HepG2 (cell line): Measurements from ENCODE around the gene AADACL4. TPM values are rescaled to one million over a fixed set of nuclear protein-coding genes. Genes with fewer than 3 reads are reported as not detected.

Experiments used
- DPF2 ChIP-seq: sonication (generic); formaldehyde crosslinking; IDR thresholded peaks from 2 replicates; pipeline ENCODE4 v1.4.0; 2020; ENCODE audit warnings: mild to moderate bottlenecking, low read depth, missing genetic modification reagents, borderline replicate concordance
- KLF12 ChIP-seq: sonication (generic); formaldehyde crosslinking; IDR thresholded peaks from 2 replicates; pipeline ENCODE4 v1.4.0; 2020; ENCODE audit warnings: missing genetic modification reagents, borderline replicate concordance
- ONECUT2 ChIP-seq: sonication (generic); formaldehyde crosslinking; IDR thresholded peaks from 2 replicates; pipeline ENCODE4 v1.4.0; 2020; ENCODE audit warnings: missing genetic modification reagents
- RARG ChIP-seq: sonication (generic); formaldehyde crosslinking; IDR thresholded peaks from 2 replicates; pipeline ENCODE4 v1.4.0; 2020; ENCODE audit warnings: low read depth, mild to moderate bottlenecking, missing genetic modification reagents
- ZFP36L2 ChIP-seq: sonication (generic); formaldehyde crosslinking; IDR thresholded peaks from 2 replicates; pipeline ENCODE4 v1.4.0; 2020; ENCODE audit warnings: missing genetic modification reagents
- ZNF180 ChIP-seq: sonication (generic); formaldehyde crosslinking; IDR thresholded peaks from 2 replicates; pipeline ENCODE4 v1.4.0; 2020; ENCODE audit warnings: low read depth, missing genetic modification reagents, borderline replicate concordance
- ZNF235 ChIP-seq: sonication (generic); formaldehyde crosslinking; IDR thresholded peaks from 2 replicates; pipeline ENCODE4 v1.8.1; 2023; ENCODE audit warnings: mild to moderate bottlenecking, missing genetic modification reagents, borderline replicate concordance
- ZNF841 ChIP-seq: sonication (generic); formaldehyde crosslinking; IDR thresholded peaks from 2 replicates; pipeline ENCODE4 v1.8.1; 2023; ENCODE audit warnings: missing genetic modification reagents, borderline replicate concordance
- polyA plus RNA-seq, 8 experiments: library from polyadenylated mRNA; depleted of rRNA in 3 of 8; stranded (reverse) in 7 of 8; unstranded in 1 of 8; fragments of >200 nt; fragmentation: Illumina TruSeq in 4 of 8; extraction: Trizol in 4 of 8; gene quantifications; 2 replicates each; pipeline versions ENCODE4 v1.2.1 to v1.2.3, GENCODE V29; 2011 to 2016; ENCODE audit warnings: low read depth in 4 of 8, missing spikeins in 1 of 8, mixed read lengths in 1 of 8; ENCODE audit not compliant: insufficient read depth in 1 of 8
- total RNA-seq, 5 experiments: library from RNA; depleted of rRNA; stranded (reverse); fragments of >200 nt; fragmentation: Illumina TruSeq; extraction: Trizol; gene quantifications; 2 replicates each; pipeline ENCODE4 v1.2.3, GENCODE V29; 2016; ENCODE audit warnings: low read depth in 1 of 5
- TF ChIP-seq, protein P1 (sequence below), 2 experiments: sonication (generic) in 1 of 2; formaldehyde crosslinking in 1 of 2; IDR thresholded peaks; 2 replicates each; pipeline versions ENCODE4 v1.4.0 to v1.6.1; 2016 to 2020; ENCODE audit warnings: borderline replicate concordance in 1 of 2, low read depth in 1 of 2, mild to moderate bottlenecking in 1 of 2, missing genetic modification reagents in 1 of 2
- TF ChIP-seq, protein P2 (sequence below): sonication (generic); formaldehyde crosslinking; IDR thresholded peaks from 2 replicates; pipeline ENCODE4 v1.4.0; 2020; ENCODE audit warnings: mild to moderate bottlenecking, missing genetic modification reagents
- TF ChIP-seq, protein P3 (sequence below): sonication (generic); formaldehyde crosslinking; IDR thresholded peaks from 2 replicates; pipeline ENCODE4 v1.5.0; 2020; ENCODE audit warnings: mild to moderate bottlenecking, missing genetic modification reagents
- TF ChIP-seq, protein P4 (sequence below): IDR thresholded peaks from 2 replicates; pipeline ENCODE4 v1.6.1; 2012; ENCODE audit warnings: low read length, improper control_type of control experiment
- TF ChIP-seq, protein P5 (sequence below): sonication (generic); formaldehyde crosslinking; IDR thresholded peaks from 2 replicates; pipeline ENCODE4 v1.5.0; 2020; ENCODE audit warnings: mild to moderate bottlenecking, missing genetic modification reagents, borderline replicate concordance

Gene AADACL4
- total and polyA plus RNA-seq, 2 of the 13 experiments (the other 11 are each of a cell fraction or from before 2014, with no cell fraction given) = not detected

DNA sequence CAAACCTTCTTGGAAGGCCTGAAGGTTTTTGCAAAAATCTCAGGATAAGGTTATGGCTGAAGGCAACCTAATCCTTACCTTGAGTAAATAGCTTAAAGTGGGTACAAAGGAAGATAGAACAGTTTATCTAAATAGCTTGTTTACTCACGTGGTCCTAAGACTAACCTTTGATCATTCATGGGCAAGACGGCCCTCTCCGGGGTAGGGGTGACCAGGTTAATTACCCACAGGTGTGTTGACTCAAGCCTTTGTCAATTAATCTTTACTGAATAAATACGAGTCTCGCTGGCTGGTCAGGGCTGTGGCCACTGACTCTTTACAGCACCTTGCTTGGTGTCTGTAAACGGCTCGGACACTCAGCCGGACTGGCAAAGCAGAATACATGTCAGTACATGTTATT lies 10.8 kb downstream of the AADACL4 start (continued):
- TF ChIP-seq ZNF180 (CRISPR knock-in tag) = no peak
- TF ChIP-seq, protein P1, sequence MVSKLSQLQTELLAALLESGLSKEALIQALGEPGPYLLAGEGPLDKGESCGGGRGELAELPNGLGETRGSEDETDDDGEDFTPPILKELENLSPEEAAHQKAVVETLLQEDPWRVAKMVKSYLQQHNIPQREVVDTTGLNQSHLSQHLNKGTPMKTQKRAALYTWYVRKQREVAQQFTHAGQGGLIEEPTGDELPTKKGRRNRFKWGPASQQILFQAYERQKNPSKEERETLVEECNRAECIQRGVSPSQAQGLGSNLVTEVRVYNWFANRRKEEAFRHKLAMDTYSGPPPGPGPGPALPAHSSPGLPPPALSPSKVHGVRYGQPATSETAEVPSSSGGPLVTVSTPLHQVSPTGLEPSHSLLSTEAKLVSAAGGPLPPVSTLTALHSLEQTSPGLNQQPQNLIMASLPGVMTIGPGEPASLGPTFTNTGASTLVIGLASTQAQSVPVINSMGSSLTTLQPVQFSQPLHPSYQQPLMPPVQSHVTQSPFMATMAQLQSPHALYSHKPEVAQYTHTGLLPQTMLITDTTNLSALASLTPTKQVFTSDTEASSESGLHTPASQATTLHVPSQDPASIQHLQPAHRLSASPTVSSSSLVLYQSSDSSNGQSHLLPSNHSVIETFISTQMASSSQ (IDR thresholded peaks at IDR 0.05; ENCODE audit: low read depth) = no peak
- TF ChIP-seq, protein P1 (CRISPR knock-in tag; IDR thresholded peaks at IDR 0.05; ENCODE audit: borderline replicate concordance) = peak; percentile 32; the same call in 1 of the 2 replicates
- no peak for TF ChIP-seq ZNF841 (CRISPR knock-in tag)
- no peak for TF ChIP-seq ONECUT2 (CRISPR knock-in tag)
- TF ChIP-seq, protein P2, sequence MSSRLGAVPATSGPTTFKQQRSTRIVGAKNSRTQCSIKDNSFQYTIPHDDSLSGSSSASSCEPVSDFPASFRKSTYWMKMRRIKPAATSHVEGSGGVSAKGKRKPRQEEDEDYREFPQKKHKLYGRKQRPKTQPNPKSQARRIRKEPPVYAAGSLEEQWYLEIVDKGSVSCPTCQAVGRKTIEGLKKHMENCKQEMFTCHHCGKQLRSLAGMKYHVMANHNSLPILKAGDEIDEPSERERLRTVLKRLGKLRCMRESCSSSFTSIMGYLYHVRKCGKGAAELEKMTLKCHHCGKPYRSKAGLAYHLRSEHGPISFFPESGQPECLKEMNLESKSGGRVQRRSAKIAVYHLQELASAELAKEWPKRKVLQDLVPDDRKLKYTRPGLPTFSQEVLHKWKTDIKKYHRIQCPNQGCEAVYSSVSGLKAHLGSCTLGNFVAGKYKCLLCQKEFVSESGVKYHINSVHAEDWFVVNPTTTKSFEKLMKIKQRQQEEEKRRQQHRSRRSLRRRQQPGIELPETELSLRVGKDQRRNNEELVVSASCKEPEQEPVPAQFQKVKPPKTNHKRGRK (CRISPR knock-in tag) = no peak
- TF ChIP-seq, protein P3, sequence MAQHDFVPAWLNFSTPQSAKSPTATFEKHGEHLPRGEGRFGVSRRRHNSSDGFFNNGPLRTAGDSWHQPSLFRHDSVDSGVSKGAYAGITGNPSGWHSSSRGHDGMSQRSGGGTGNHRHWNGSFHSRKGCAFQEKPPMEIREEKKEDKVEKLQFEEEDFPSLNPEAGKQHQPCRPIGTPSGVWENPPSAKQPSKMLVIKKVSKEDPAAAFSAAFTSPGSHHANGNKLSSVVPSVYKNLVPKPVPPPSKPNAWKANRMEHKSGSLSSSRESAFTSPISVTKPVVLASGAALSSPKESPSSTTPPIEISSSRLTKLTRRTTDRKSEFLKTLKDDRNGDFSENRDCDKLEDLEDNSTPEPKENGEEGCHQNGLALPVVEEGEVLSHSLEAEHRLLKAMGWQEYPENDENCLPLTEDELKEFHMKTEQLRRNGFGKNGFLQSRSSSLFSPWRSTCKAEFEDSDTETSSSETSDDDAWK = no peak
- TF ChIP-seq ZFP36L2 (CRISPR knock-in tag) = no peak
- no peak for TF ChIP-seq DPF2 (CRISPR knock-in tag)
- TF ChIP-seq, protein P4, sequence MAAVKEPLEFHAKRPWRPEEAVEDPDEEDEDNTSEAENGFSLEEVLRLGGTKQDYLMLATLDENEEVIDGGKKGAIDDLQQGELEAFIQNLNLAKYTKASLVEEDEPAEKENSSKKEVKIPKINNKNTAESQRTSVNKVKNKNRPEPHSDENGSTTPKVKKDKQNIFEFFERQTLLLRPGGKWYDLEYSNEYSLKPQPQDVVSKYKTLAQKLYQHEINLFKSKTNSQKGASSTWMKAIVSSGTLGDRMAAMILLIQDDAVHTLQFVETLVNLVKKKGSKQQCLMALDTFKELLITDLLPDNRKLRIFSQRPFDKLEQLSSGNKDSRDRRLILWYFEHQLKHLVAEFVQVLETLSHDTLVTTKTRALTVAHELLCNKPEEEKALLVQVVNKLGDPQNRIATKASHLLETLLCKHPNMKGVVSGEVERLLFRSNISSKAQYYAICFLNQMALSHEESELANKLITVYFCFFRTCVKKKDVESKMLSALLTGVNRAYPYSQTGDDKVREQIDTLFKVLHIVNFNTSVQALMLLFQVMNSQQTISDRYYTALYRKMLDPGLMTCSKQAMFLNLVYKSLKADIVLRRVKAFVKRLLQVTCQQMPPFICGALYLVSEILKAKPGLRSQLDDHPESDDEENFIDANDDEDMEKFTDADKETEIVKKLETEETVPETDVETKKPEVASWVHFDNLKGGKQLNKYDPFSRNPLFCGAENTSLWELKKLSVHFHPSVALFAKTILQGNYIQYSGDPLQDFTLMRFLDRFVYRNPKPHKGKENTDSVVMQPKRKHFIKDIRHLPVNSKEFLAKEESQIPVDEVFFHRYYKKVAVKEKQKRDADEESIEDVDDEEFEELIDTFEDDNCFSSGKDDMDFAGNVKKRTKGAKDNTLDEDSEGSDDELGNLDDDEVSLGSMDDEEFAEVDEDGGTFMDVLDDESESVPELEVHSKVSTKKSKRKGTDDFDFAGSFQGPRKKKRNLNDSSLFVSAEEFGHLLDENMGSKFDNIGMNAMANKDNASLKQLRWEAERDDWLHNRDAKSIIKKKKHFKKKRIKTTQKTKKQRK = no peak
- no peak for TF ChIP-seq ZNF235 (CRISPR knock-in tag)
- TF ChIP-seq RARG (CRISPR knock-in tag) = no peak
- TF ChIP-seq KLF12 (CRISPR knock-in tag) = no peak
- TF ChIP-seq, protein P5, sequence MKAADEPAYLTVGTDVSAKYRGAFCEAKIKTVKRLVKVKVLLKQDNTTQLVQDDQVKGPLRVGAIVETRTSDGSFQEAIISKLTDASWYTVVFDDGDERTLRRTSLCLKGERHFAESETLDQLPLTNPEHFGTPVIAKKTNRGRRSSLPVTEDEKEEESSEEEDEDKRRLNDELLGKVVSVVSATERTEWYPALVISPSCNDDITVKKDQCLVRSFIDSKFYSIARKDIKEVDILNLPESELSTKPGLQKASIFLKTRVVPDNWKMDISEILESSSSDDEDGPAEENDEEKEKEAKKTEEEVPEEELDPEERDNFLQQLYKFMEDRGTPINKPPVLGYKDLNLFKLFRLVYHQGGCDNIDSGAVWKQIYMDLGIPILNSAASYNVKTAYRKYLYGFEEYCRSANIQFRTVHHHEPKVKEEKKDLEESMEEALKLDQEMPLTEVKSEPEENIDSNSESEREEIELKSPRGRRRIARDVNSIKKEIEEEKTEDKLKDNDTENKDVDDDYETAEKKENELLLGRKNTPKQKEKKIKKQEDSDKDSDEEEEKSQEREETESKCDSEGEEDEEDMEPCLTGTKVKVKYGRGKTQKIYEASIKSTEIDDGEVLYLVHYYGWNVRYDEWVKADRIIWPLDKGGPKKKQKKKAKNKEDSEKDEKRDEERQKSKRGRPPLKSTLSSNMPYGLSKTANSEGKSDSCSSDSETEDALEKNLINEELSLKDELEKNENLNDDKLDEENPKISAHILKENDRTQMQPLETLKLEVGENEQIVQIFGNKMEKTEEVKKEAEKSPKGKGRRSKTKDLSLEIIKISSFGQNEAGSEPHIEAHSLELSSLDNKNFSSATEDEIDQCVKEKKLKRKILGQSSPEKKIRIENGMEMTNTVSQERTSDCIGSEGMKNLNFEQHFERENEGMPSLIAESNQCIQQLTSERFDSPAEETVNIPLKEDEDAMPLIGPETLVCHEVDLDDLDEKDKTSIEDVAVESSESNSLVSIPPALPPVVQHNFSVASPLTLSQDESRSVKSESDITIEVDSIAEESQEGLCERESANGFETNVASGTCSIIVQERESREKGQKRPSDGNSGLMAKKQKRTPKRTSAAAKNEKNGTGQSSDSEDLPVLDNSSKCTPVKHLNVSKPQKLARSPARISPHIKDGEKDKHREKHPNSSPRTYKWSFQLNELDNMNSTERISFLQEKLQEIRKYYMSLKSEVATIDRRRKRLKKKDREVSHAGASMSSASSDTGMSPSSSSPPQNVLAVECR (CRISPR knock-in tag) = no peak; the same call in 1 of the 2 replicates
